HG02885 (cell line): ENCODE results near the gene AP1S2.
"Not testable (repeated sequence)": the region's sequence is repeated elsewhere in the genome, so short reads cannot be mapped to it uniquely, and the experiment has no call there.

ENCODE experiments used
- ATAC-seq: cut with Tn5 transposase; IDR thresholded peaks from one replicate; pipeline ENCODE4 v1.9.1; 2021; ENCODE audit warnings: mild to moderate bottlenecking; ENCODE audit not compliant: unreplicated experiment, poor library complexity

The AP1S2 gene

DNA sequence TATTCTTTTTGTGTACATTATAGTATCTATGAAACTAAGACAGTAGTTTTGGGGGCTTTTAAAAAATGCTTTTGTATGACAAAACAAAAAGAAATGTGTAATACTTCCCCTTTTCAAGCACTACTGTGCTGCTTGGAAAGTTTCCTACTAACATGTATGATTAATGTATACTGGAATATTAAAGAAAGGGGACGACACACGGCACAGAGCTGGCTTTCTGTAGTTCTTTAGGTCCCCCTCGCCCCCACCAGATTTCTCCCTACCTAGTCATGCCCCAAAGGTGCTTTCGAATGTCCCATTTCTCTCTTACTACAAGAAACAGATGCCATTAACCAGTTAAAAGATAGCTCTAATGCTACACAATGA is 1.6 kb upstream of the AP1S2 start:
- no peak for ATAC-seq

GRCh38 chrX:15855568-15856221 is 1.1 kb upstream of the AP1S2 start:
- no peak for ATAC-seq

DNA sequence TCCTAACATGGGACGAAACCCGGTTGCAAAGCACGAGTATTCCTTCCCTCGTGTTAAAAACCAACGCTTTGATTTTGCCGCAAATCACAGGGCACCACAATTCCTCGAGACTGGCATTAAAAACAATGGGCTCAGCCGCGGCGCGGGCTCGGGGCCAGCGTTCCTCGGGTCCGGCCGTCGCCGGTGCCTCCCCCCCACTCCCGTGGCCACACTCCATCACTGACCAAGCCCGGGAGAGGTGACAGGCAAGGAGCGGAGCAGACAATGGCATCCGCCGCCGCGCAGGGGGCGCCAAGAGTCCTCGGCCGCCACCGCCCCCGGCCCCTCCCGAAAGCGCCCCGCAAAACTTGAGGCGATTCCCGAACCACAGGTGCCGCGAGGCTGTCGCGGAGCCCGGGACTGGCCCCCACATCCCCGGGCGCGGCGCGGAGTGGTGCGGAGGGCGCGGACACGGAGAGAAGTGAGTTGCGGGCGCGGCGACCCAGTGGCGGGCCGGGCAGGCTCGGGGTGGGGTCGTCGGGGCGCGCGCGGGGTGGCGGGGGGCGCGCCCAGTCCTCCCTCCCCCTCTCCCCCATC is 445 bp downstream of the AP1S2 start:
- ATAC-seq: peak; percentile 39

DNA sequence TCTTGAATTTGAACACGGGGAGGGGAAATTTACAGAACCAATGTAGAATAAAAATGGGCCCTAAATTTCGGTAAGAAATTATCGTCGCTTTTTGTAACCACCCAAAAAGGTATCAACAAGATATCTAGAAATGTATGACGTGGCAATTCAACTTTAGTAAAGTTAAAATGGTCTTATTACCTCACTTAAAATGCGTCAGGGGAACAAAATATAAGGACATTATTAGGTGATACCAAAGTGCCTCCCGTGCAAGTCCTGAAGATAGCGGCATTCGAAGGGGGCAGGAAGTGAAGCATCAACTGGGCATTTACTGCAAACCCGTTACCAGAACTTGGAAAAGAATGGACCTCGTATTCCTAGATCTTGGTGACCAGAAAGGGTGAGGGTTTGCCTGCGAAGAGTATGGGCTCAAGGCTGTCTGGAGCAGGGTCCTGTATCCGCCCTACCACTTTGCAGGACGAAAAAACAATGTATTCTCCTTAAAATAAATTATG is 980 bp downstream of the AP1S2 start:
- no peak for ATAC-seq

- ATAC-seq: no peak
Observed at GRCh38 chrX:15849555-15849954, 5.1 kb downstream of the AP1S2 start.

DNA sequence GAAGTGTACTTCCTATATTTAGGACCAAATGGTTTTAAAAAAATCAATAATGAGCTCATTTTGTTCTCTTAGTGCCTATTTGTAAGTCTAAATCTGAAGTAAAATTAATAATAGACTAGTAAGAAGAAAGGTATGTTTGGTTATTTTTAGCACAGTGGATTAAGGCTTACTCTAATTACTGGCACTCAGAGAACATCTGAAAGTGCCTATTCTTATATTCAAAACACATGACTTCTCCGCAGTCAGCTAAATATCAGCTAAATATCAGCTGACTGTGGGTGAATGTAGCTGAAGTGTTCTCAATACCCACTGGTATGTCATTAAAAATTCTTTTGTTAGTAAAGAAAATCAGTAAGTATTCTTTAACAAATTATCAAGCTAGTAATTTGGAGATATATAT is 6.0 kb downstream of the AP1S2 start:
- no peak for ATAC-seq

DNA sequence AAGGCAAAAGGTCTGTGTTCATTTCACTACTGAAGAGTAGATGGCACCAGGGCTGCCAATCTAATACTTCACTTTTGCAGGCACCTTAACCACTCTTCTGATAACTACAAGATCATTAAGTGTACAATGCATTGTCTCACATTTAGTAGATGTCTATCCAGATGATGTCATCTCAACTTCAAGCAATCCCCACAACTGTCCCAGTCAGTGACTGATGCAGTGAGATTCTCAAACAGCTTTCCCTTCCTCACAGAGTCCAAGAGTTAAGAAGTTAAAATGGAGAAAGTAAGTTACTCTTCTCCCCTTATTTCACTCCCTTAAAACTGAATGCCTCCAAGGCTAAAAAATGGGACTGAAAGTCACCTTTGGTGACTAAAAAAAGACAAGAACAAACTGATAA is 10.7 kb downstream of the AP1S2 start:
- no peak for ATAC-seq

GRCh38 chrX:15841853-15842516 is 12.6 kb downstream of the AP1S2 start:
- ATAC-seq: no peak

DNA sequence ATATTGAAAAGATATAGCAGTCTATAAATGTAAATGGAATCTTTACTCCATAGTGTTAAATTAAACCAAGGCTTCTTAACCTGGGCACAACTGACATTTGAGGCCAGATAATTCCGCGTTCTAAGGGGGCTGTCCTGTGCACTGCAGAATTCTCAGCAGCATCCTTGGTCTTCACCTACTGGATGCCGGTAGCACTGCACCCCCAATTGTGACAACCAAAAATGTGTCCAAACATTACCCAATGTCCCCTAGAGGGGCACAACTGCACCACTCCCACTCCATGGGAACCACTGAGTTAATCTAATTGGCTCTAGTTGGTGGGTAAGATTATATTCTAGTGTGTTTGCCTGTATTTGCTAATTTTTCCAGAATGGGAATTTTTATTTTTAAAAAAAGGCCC is 16.6 kb downstream of the AP1S2 start:
- ATAC-seq: no peak

- ATAC-seq: no peak
Observed at GRCh38 chrX:15834827-15835595, 19.6 kb downstream of the AP1S2 start.

DNA sequence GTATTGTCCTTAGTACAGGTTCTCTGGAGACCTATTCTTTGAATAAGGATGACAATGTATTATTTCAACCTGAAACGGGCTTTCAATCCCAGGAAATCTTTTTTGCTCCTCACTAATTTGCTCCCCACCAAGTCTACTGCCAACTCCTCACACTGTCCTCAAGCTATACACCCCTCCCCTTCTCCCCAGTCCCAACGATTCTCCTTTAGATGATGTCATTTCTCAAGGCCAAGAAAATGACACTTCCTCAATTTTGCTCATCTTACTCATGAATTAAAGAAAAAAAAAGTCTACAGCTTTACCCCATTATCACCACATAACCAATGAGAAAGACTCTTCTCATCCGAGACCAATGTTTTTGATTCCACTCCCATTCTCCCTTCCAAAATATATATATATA is 20.6 kb downstream of the AP1S2 start:
- ATAC-seq: no peak

DNA sequence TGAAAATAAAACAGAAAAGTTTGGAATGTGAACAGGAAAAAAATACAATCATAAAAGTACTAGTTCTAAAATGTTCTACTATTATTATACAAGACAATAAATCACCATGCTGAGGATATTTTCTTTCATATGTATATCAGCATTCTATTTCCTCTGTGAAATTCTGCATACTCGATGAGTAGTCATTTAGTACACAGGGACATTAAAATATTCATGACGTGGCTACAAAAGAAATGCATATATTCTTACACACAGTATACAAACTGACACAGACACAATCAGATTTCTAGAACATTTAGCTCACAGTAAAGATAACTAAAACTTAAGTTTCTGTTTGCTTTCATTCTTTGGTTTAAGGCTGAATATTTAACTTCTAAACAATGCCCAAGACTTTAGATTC is 23.3 kb downstream of the AP1S2 start:
- not testable (repeated sequence) for ATAC-seq

- ATAC-seq: no peak
Observed at GRCh38 chrX:15829217-15829616, 25.4 kb downstream of the AP1S2 start.

GRCh38 chrX:15825936-15826335 is 28.7 kb downstream of the AP1S2 start:
- no peak for ATAC-seq

DNA sequence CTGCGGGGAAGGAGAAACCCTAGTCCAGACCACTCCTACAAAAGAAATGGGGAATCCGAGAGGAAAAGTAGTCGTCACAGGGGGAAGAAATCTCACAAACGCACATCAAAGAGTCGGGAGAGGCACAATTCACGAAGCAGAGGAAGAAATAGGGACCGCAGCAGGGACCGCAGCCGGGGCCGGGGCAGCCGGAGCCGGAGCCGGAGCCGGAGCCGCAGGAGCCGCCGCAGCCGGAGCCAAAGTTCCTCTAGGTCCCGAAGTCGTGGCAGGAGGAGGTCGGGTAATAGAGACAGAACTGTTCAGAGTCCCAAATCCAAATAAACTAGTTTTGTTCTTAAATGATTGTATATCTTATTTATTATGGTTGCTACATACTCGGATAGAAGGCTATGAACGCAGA is 31.7 kb downstream of the AP1S2 start:
- ATAC-seq: no peak

- ATAC-seq: no peak
Observed at GRCh38 chrX:15820106-15821073, 34.2 kb downstream of the AP1S2 start.

GRCh38 chrX:15816886-15817285 is 37.7 kb downstream of the AP1S2 start:
- no peak for ATAC-seq

DNA sequence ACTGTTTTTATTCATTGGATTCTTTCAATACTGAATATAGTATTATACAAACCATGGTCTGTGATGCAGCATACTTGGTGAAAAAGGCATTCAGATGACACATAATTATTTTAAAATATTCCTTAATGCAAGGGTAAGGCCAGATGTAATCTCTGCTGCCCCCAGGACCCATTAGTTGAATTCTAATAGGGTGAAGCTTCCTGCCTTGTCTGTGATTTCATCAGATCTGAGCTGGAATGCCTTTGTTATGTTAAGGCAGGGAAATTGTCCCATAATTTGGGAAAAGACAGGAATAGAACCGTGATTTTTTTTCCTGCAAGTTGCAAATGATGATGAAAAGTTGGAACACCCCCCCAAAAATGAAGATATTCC is 38.2 kb downstream of the AP1S2 start:
- ATAC-seq: no peak

DNA sequence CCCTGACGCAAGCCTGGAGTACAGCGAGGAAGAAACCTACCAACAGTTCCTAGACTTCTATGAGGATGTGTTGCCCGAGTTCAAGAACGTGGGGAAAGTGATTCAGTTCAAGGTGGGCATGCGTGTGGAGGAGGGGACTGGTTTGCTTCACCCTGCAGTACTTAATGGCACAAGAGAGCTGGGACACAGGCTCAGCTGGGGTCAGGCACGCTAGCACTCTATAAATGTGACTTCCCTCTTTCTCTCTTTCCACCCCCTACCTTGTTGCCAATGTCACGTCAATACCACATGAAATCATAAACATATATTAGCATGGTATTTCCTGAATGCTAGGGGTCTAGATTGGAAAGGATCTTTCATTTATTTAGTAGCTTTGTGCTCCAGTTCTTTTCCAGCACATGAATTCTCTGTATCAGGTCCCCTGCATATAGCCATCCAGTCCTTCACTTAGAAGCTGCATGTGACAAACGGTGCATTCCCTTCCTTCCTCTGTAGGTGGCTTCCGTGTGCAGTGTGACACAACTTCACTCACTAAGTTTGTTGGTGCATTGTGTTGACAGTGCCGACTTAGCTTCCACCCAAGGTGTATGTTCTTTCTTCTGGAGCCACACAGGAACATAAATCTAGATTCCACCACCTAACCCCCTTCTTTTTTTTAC is 38.7 kb downstream of the AP1S2 start:
- peak; percentile 95 for ATAC-seq
